HG03045 (cell line): ENCODE data around the gene TNS3.
"Not testable (repeated sequence)": the region's sequence is repeated elsewhere in the genome, so short reads cannot be mapped to it uniquely, and the experiment has no call there.

Experiments used
- ATAC-seq: cut with Tn5 transposase; IDR thresholded peaks from one replicate; pipeline ENCODE4 v1.9.1; 2021; ENCODE audit warnings: mild to moderate bottlenecking, moderate library complexity; ENCODE audit not compliant: unreplicated experiment

The TNS3 gene

GRCh38 chr7:47544416-47544815 is 37.5 kb downstream of the TNS3 start:
- no peak for ATAC-seq

GRCh38 chr7:47543714-47544113 is 38.2 kb downstream of the TNS3 start:
- ATAC-seq = no peak

GRCh38 chr7:47543056-47543455 is 38.9 kb downstream of the TNS3 start:
- no peak for ATAC-seq

- no peak for ATAC-seq
Measured at GRCh38 chr7:47542051-47542450, 39.9 kb downstream of the TNS3 start.

GRCh38 chr7:47541485-47541884 is 40.4 kb downstream of the TNS3 start:
- ATAC-seq = not testable (repeated sequence)

GRCh38 chr7:47540387-47541350 is 41.2 kb downstream of the TNS3 start:
- no peak for ATAC-seq

- no peak for ATAC-seq
Measured at GRCh38 chr7:47540053-47540386, 41.9 kb downstream of the TNS3 start.

GRCh38 chr7:47539398-47540052 is 42.4 kb downstream of the TNS3 start:
- ATAC-seq = no peak

- no peak for ATAC-seq
Measured at GRCh38 chr7:47538846-47539311, 43.0 kb downstream of the TNS3 start.

- ATAC-seq = no peak
Measured at GRCh38 chr7:47537716-47538675, 43.9 kb downstream of the TNS3 start.

GRCh38 chr7:47536661-47537611 is 45.0 kb downstream of the TNS3 start:
- no peak for ATAC-seq

- ATAC-seq = no peak
Measured at GRCh38 chr7:47535704-47536628, 45.9 kb downstream of the TNS3 start.

GRCh38 chr7:47535035-47535703 is 46.7 kb downstream of the TNS3 start:
- no peak for ATAC-seq

- no peak for ATAC-seq
Measured at GRCh38 chr7:47534322-47535034, 47.4 kb downstream of the TNS3 start.

GRCh38 chr7:47531584-47532492 is 50.1 kb downstream of the TNS3 start:
- no peak for ATAC-seq

- no peak for ATAC-seq
Measured at GRCh38 chr7:47529826-47530555, 51.9 kb downstream of the TNS3 start.
